Activated CD4-positive, alpha-beta T cell treated with anti-CD3 and anti-CD28 coated beads for 48 hours (primary cell): ENCODE data around the gene ISG20L2.
A peak's percentile ranks its signal among the peaks of the same experiment; 100 is the strongest.

Source experiments
- DNase-seq: peaks from one replicate; pipeline ENCODE4 v3.0.0-alpha.2; 2020

Gene ISG20L2

DNA sequence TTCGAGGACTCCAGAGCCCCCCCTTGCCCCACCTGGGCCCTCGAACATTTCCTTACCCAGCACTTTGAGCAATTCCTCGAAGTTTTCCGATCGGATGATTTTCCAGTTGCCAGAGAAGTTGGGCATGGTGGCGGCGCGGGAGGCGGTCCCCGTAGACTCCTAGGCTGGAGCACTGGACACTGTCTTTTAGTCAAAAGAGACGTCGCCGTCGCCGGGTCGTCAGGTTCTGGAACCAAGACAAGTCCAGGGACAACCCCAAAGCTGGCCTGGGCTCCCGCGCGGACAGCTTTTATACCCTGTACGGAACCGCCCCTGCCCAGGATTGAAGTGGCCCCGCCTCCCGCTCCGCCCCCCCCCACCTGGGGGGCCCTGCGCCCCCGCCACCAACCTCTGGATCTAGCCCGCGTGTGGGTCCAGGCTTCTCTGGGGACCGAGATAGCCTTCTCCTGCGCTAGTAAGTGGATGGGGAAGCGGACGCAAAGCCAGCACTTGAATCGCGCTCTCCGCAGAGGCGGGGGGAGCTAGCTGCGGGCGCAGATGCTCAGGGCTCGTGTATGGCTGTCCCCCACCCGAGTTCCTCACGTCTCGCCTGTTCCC lies 23.1 kb downstream of the ISG20L2 start, which contains the start of gene CRABP2:
Gene CRABP2 (minus strand): TSS at position 263 of the 597 bp plus-strand sequence. CDS start 137 bp downstream, at position 126.
- peak; percentile 40 for DNase-seq

DNA sequence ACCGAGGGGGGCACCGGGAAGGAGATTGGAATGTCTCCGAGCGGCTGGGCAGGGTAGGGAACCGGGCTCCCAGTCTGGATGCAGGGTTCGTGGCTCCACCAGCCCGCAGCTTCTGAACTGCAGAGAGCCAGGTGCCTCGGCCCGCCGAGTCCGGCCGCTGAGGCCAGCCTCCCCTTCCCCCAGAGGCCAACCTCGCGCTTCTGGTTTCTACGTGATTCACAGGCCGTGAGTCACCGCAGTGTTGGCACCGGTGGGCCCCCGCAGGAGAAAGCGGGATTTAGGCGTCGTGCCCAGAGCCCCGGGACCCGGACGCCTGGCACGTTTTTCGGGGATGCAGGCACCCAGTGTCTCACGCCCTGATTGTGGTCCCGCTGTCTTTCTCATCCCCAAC lies 23.6 kb downstream of the ISG20L2 start:
- peak; percentile 71 for DNase-seq

DNA sequence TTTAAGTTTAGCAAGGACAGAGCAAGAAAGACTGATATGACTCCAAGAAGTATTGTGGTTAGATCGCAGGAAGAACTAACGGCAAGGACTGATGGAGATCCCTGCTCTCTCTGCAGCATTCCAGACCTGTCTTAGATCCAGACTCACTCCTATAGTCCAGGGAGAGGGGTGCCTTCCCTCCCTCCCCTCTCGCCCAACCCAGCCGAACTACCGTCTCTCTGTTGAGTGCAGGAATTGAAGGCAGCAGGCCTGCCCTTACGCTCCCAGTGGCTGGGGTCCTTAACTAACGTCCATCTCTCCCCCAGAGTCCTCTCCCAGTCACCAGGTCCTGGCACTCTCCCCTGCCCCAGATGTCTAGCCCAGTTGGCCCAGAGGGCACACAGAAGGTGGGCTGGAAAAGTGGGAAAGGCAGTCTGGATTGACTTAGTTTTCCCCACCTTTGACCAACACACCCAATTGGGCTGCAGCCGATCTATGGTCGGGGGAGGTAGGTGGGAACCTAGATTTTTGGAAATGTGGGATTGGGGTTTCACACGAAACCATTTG lies 24.3 kb downstream of the ISG20L2 start:
- DNase-seq = no peak

DNA sequence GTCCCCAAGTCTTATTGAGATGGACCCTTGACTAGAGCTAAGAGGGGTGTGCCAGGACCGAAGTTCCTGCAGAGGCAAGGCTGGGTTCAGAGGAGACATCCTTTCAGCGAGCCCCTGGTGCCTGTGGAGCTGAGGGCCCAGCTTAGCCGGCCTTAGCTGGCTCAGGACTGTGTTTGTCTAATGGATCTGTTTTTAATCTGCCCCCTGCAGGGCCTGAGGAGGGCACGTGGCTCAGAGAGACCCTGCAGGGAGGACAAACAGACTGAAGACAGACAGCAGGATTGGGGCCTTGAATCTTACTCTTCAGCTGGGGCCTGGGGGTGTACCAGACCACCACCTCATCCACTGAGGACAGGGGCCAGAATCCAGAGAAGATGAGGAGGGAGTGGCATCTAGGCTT lies 24.8 kb downstream of the ISG20L2 start:
- DNase-seq = no peak

DNA sequence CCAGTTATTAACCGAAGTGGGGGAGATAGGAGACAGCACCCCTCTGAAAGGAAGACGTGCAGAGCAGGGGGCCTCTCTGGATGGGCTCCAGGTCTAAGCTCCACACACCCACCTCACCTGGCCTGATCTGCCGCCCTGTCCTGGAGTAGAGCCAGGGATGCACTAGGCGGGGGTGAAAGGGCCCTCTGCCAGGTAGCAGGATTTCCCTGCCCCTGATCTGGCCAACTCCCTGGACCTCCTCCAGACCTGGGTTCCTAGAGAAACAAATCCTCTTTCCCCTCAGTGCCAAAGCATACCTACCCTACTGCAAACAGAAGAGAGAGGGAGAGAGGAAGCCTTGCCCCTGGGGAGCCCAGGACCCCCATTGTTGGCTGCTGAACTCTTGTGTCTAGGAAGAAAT lies 25.2 kb downstream of the ISG20L2 start:
- DNase-seq = no peak

DNA sequence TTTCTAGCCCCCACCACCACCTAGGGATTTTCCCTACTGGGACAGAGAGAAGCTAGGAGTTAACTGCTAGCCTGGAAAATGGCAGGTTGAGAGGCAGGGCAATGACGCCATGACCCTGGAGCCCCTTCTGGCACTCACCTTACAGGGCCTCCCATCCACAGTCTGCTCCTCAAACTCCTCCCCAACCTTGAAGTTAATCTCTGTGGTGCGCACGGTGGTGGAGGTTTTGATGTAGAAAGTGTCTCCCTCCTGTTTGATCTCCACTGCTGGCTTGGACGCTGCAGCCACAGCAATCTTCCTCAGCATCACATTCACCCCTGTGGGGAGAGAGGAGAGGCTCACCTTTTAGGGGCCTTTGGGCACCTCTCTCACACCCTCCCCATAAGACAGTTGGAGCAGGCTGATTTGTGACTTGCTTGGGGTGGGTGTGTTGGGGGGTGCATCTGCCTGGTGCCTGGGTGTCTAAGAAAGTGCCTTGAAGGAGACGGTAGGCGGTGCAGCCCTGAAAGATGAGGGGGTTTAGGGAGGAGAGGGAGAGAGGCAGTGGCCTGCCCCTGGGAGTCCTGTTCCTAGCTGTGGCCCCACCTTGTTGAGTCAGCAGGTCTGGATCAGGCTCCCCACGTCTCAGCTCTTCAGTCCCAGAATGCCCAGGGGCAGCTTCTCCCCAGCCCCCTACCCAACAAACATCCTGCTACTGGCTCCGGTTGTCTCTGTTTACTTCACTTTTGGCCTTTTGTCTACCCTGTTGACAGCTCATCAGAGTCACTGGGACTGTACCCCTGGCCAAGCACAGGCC lies 27.6 kb downstream of the ISG20L2 start:
- no peak for DNase-seq

DNA sequence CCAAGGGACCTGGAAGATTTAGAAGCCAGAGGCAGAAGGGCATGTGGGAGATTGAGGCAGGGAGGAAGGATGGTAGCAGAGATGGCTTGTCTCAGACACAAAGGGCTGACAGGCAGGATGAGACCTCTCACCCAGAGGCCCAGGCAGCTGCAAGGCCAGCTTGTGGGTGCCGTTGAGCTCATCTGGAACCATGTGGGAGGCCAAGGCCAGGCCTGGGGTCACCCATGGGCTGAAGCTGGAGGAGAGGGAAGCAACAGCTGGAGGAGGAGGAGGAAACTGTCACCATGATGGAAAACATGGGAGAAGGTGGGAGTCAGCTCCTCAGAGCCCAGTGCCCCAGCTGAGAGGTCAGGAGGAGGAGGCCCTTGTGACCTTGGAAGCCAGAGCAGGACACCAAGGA lies 29.6 kb downstream of the ISG20L2 start:
- no peak for DNase-seq

DNA sequence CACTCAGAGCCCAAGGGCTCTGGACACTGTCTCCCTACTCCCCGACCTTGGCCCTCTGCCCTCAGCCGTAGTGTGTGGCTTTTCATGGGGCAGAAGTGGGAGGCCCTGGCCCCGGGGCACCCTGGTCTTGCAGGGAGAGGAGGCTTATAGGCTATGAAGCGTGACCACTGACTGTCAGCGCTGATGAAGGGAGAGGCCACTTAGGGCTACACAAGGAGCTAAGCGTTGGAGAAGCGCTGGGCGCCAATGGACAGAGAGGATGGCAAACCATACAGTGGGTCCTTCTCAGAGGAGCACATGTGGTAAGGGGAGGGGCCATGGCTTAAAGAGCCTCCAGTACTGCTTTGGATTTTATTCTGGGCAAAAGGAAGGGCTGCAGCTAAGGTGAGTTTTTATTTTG lies 31.1 kb downstream of the ISG20L2 start:
- DNase-seq = no peak

DNA sequence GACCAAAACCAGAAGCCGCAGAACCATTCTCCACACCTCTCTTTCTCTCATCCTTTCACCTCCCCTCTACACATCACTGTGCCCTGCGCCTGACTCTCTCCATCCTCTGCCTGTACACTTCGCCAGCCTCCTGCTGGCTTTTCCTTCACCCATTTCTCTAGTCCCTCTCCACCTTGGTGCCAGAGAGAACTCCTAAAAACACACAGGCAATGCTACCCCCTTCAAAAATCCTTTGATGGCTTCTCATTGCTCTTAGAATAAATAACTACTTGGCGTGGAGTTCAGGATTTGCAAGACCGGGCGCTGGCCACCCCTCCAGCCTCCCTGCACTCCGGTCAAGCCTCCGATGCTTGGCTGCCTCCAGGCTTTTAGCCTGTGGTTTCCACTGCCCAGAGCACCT lies 31.8 kb downstream of the ISG20L2 start:
- DNase-seq = no peak

DNA sequence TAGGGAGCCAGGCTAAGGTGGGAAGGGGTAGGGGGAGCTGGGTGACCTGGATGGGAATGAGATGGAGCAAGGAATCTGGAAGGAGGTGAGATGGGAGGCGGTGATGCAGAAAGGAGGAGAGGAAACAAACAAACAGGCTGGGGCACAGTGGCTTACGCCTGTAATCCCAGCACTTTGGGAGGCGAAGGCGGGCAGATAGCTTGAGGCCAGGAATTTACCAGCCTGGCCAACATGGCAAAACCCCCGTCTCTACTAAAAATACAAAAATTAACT lies 33.9 kb downstream of the ISG20L2 start:
- DNase-seq = no peak

DNA sequence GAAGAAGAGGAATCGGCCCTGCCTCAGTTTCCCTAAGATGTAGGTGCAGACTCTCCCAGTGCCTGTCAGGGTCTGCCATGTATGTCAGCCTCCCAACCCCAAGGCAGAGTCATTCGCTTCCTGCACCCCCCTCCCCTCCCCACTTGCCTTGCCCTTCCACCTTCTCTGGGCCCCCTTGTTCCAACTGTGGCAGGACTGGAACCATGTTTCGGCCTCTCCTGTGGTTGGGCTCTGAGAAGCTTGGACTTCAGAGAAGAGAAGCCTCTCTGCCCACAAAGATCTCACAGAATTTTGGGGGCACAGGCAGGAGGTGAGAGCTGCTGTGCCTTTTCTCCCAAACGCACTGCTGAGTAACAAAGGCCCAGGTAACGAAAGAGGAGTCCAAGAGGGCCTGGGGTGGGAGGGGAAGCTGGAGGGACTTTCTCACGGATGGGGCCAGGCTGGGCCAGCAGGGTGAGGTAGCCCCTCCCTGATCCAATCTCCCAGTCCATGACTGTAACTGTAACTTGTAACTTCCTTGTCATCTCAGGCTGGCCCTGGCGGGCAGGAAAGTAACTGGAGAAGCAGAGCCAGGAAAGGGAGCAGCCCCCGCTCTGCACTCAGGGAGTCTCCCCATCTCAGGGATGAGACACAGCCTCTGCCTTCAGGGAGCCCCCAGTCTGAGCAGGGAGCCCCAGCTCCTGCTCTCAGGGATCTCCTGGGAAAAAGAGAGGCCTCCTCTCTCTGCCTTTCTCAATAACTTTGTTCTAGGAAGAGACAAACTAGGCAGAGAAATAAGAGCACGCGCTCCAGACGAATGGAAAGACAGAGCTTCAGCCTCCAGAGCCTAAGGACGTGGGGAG lies 34.5 kb downstream of the ISG20L2 start:
- DNase-seq = no peak

DNA sequence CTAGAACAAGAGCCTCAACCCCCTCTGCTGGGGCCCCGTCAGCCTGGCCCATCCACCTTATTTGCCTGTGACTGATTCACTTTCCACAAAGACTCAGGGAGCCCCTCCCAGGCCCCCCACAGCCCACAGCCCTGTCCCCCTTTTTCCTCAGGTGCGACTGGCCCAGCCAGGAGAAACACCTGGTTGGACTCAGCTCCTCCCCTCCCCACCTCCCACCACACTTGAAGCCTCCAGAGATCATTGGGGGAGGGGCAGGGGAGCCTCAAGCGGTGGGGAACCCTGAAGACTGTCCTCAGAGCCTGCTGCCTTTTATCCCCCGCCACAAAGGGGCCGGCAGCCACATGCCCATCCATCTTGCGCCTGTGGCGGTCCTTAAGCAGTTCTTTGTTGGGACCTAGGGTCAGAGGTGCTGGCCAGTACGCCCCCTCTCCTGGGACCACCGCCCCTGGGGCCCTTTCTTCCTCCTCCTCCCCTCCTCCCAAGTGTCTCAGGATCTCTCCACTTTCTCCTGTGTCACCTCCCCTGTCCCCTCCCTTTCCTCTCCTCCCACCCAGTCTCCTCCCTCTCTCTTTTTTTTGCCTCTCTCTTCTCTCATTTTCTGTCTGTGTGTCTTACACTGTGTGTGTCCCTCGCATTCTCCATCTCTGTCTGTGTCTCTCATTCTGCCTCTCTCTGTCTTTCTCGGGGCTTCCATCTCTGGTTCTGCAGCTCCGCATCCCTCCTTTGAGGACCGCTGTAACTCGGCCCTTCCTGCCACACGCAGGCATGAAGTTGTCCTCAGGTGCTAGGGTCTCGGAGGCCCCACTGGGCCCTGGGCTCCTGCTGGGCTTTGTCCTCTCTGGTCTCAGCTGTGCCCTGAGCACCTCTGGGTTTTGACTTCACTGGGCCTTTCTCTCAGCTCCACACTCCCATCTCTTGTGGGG lies 35.4 kb downstream of the ISG20L2 start:
- DNase-seq = no peak

DNA sequence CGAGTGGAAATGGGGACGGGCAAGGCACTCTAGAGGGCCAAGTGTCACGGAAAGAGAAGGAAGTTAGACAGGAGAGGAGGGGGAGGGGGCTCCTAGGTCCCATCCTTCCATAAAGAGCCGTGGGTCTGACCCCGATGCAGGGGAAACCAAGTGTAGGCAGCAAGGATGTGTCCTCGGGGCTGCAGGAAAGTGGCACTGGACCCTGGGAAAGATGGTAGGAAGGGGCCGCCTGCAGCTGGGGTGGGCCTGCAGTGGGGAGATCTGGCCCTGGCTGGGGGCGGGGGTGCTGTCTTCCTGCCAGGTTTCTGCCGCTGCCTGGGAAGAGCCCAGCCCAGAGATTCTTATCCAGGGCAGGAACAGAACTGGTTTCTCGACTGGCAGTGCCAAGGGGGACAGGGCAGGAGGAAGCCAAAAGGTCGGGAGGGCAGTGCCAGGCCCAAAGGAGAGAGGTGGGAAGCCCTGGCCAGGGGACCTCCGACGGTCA lies 36.1 kb downstream of the ISG20L2 start:
- DNase-seq = no peak

DNA sequence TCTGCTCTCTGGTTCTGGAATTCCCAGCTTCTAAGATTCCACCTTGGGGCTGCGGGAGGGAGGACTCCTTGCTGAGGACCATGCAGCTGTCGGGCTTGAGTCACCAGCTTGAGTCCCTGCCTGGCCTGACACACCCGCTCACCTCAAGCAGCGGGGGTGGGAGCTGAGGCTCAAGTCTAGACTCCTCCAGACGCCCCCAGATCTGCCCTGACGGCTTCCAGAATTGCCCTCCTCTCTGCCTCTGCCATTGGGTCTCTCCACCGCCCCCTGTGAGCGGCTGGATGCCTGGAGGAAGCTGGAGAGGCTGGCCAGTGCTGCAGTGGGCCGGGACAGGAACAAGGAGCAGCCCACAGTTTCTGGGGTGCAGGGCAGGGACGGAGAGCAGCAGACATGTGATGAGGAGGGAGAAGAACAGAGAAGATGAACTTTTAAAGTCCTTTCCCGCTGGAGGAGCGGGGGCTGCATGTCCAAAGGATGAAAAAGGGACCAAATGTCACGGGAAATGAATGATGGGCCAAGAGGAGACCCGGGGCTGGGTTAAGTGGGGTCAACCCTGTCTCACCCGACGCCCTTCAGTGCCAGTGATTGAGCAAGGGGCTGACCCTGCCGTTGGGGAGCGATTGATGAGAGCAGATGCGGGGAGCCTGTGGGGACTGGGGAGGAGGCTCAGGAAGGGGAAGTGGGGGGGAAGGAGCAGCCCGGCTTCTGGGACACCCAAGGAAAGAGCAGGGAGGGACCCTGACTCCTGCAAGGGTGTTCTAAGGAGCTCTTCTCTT lies 36.7 kb downstream of the ISG20L2 start:
- DNase-seq = no peak

DNA sequence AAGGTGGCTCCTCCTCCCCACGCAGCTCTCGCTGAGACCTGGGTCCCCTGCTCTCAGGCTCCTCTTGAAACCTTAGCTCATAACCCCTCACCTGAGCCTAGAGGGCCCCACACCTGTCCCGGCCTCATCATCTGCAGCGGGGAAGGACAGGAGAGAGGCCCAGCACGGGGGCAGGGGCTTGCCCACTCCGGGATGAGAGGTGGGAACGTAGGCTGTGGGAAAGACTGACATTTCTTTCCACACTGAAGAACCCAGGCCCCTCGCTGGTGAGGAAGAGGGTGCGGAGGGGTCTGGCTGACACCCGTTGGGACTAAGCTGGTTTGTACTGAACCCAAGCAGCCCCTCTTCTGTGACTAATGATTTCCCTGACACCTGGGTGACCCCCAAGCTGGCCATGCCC lies 37.4 kb downstream of the ISG20L2 start:
- DNase-seq = no peak

DNA sequence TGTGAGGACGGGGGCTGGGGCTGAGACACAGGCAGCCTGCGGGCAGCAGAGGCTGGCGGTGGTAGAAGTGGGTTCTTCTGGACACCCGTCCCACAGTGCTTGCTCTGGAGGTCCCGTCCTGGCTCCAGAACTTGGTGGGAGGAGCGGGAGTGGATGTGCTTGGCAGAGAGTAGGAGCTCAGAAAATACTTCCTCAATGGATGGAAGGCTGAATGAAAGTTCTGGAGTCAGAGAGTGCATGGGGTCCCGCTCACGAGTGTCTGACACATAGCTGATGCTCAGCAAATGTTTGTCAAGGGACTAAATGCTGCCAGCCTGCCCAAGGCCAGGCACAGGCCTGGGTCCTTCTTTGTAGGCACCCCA lies 37.9 kb downstream of the ISG20L2 start:
- DNase-seq = no peak

DNA sequence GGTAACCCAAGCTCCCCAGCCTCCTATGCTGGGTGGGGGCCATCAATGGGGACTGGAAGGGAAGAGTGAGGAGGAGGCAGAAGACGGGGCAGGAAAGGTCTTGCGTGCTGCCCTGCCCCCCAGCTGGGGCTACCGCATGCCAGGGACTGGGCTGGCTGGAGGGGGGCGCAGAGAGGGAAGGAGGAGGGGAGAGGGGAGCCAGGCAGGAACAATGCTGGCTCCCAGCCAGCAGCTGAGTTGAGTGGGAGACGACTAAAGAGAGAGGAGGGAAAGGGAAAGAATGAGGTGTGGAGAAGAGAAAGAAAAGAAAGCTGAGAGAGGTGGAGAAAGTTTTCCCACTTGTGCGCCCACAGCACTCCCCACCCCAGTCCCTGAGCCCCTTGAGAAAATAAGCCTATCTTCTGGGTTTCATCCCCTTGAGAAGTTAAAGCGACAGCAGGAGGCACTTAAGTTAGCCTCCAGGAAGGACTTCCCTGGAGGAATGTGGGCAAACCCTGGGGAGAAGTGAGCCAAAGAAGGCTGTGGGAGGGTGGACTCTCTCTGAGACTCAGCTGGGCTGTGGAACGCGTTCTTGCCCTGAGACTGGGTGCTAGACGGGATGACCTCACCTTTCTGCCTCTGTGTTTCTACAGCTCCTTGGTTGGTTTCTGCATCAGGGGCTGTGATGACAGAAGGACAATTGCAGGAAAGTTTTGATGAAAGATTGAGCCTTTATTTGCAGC lies 38.5 kb downstream of the ISG20L2 start:
- DNase-seq = no peak

DNA sequence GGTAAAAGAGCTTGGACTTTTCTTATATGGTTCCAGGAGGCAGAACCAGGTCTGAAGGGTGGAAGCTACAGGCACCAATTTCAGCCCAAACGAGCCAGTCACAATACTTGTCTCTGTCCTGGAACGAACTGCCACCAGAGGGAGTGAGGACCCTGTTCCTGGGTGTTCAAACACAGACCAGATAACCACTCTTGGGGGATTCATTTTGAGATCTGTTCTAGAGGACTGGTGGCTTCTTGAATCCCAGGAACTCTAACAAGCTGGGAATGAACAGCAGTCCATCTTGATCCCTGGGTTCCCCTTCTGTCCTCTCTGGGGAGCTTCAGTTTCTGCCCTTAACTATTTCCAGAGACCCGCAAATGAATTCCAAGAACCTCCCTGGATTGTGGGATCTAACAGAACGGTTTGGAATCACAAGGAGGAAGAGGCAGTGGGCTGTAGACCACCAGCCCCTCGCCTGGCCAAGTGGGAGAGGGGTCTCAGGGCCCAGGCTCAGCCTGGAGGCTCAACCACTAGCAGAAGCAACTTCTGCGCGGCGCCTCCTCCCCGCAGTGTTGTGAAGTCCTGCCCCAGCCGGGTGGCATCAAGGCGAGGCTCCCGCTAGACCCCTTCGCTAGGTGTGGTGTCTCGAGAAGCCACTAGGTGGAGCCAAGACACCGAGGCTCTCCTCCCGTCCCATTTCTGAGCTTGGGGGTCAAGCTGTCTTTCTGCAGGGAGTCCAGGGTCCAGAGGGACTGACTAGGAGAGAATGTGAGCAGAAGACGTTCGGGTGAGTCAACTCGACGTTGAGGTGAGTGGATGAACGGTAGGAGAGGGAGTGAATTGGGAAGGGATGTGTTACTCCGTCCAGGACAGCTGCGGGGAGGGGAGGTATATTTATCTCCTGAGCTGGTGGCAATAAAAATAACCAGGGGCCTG lies 39.3 kb downstream of the ISG20L2 start:
- peak; percentile 86 for DNase-seq

DNA sequence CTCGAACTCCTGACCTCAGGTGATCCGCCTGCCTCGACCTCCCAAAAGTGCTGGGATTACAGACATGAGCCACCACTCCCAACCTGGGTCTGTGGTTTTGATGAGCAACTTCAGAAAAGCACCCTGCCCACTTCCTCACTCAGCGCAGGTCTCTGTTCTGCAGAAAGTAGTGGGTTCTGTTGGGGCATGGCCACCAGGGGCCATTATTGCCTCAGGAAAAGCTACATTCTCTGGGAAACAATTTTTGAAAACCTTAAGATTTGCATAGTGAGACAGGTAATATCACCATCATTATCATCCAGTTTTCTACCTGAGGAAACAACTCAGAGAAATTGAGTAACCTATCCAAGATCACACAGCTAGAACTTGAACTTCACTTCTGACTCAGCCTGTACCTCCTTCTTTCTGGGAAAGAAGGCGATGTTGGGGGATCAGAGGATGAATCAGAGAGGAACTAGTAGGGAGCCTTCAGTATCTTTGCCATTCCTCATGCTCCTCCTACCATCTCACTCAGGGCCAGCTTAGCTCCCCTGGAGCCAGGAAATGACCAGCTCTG lies 44.3 kb downstream of the ISG20L2 start:
- peak; percentile 59 for DNase-seq
